Measurements from ENCODE around the gene NOS1.

GRCh38 chr12:117279606-117280005 is 81.8 kb downstream of the NOS1 start:
- TF ChIP-seq CTCF (conservative IDR thresholded peaks at IDR 0.05 in 1 of 2, IDR thresholded peaks at IDR 0.05 in 1 of 2; ENCODE audit: extremely low read depth in 1 of 2, insufficient read depth in 1 of 2, low read depth in 1 of 2, low read length in 2 of 2) (no peak), EZH2 (IDR thresholded peaks at IDR 0.05; ENCODE audit: borderline replicate concordance, low read length) (no peak)
